Liver (tissue), 3 donors: Measurements from ENCODE around the gene NCR2.

ENCODE experiments used
- CTCF ChIP-seq: fragments of 150-350 bp; IDR thresholded peaks from 2 replicates; pipeline ENCODE4 v1.5.1; 2017; ENCODE audit warnings: improper control_type of control experiment, low read depth, low read length; ENCODE audit not compliant: missing input control
- EGR1 ChIP-seq, 2 donors: IDR thresholded peaks; 2 replicates each; pipeline ENCODE4 v1.6.1; 2016 to 2018; ENCODE audit warnings: antibody characterized with exemption in 2 of 2, low read depth in 2 of 2
- FOXA1 ChIP-seq: IDR thresholded peaks from 2 replicates; pipeline ENCODE4 v1.6.1; 2016; ENCODE audit warnings: antibody characterized with exemption
- GABPA ChIP-seq, 2 donors: IDR thresholded peaks in 1 of 2; conservative IDR thresholded peaks in 1 of 2; 2 replicates each; pipeline ENCODE4 v1.6.1; 2016; ENCODE audit warnings: antibody characterized with exemption in 2 of 2, mild to moderate bottlenecking in 1 of 2, moderate library complexity in 1 of 2
- MAX ChIP-seq: IDR thresholded peaks from 2 replicates; pipeline ENCODE4 v1.6.1; 2016; ENCODE audit warnings: antibody characterized with exemption
- RAD21 ChIP-seq, 2 donors: IDR thresholded peaks; 2 replicates each; pipeline ENCODE4 v1.6.1; 2016; ENCODE audit warnings: antibody characterized with exemption in 2 of 2, mild to moderate bottlenecking in 2 of 2
- REST ChIP-seq: IDR thresholded peaks from 2 replicates; pipeline ENCODE4 v1.6.1; 2016; ENCODE audit warnings: antibody characterized with exemption, mild to moderate bottlenecking
- SP1 ChIP-seq: IDR thresholded peaks from 2 replicates; pipeline ENCODE4 v1.6.1; 2018; ENCODE audit warnings: antibody characterized with exemption, mild to moderate bottlenecking
- TAF1 ChIP-seq: conservative IDR thresholded peaks from 2 replicates; pipeline ENCODE4 v1.6.1; 2016; ENCODE audit warnings: antibody characterized with exemption, mild to moderate bottlenecking
- YY1 ChIP-seq: IDR thresholded peaks from 2 replicates; pipeline ENCODE4 v1.6.1; 2016; ENCODE audit warnings: antibody characterized with exemption, mild to moderate bottlenecking
- TF ChIP-seq, protein P1 (sequence below): IDR thresholded peaks from 2 replicates; pipeline ENCODE4 v1.6.1; 2016; ENCODE audit warnings: antibody characterized with exemption
- donor health status: healthy.
- donor health status: healthy.

GRCh38 chr6:41374618-41375590, 39.5 kb downstream of the NCR2 start:
- TF ChIP-seq, protein P1, sequence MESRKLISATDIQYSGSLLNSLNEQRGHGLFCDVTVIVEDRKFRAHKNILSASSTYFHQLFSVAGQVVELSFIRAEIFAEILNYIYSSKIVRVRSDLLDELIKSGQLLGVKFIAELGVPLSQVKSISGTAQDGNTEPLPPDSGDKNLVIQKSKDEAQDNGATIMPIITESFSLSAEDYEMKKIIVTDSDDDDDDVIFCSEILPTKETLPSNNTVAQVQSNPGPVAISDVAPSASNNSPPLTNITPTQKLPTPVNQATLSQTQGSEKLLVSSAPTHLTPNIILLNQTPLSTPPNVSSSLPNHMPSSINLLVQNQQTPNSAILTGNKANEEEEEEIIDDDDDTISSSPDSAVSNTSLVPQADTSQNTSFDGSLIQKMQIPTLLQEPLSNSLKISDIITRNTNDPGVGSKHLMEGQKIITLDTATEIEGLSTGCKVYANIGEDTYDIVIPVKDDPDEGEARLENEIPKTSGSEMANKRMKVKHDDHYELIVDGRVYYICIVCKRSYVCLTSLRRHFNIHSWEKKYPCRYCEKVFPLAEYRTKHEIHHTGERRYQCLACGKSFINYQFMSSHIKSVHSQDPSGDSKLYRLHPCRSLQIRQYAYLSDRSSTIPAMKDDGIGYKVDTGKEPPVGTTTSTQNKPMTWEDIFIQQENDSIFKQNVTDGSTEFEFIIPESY, result no peak
- no peak for TF ChIP-seq CTCF
- no peak for TF ChIP-seq MAX
- TF ChIP-seq RAD21 (IDR thresholded peaks at IDR 0.05), result no peak
- no peak for TF ChIP-seq FOXA1
- TF ChIP-seq GABPA (IDR thresholded peaks at IDR 0.05 in 1 of 2, conservative IDR thresholded peaks at IDR 0.05 in 1 of 2), result no peak
- TF ChIP-seq EGR1 (IDR thresholded peaks at IDR 0.05; ENCODE audit: low read depth in 2 of 2), result no peak
- TF ChIP-seq REST, result no peak
- no peak for TF ChIP-seq SP1
- TF ChIP-seq YY1, result no peak
- no peak for TF ChIP-seq TAF1
